Subcutaneous adipose tissue (tissue), 4 donors: ENCODE measurements around the gene NACC1. TPM values are rescaled to one million over a fixed set of nuclear protein-coding genes. Genes with fewer than 3 reads are reported as not detected.

Experiments used
- total RNA-seq, 4 donors: library from RNA; depleted of rRNA; stranded (reverse); fragments of >200 nt; gene quantifications; one replicate each; pipeline ENCODE4 v1.1.0, GENCODE V29; 2016
- TF ChIP-seq, protein P1 (sequence below): fragments of 450-650 bp; IDR thresholded peaks from one replicate; pipeline ENCODE4 v1.5.1; 2016; ENCODE audit warnings: low read depth, mild to moderate bottlenecking, control low read depth, antibody characterized with exemption, moderate library complexity

Gene NACC1
- total RNA-seq, 4 donors from 2014 or later, result 8.5 to 13.6 (median 9.7) TPM

DNA sequence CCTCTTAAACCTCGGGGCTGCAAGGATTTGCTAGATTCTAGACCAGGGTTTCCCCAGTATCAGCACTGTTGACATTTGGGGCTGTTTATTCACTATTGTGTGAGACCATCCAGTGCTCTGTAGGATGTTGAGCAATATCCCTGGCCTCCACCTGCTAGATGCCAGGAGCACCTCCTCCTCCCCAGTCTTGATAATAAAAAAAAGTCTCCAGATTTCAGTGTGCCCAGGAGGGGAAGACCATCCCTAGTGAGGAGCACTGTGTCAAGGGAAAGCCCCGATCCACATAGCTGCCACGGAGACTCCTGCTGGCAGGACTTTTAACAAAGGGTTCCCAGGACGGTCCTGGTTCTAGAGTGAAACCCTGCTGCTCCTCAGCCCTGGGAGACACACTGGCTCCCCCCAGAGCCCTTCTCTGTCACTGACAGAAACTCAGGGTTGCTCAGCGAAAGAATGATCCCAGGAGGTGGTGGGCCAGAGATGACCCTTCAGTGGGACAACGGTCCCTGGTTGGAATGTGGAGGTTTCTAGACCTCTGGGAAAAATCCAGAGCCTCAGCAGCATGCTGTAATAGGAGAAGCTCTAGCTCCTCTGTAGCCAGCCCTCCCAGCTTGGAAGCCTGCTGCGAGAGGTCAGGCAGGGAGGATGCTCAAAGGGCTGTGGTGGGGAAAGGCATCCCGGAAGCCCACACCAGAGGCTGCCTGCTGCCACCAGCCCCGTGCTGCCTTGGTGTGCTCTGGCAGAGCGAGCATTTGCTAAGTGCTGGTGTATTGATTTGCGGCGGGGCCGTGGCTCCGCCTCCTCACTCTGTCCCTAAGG lies 35.7 kb upstream of the NACC1 start:
- TF ChIP-seq, protein P1, sequence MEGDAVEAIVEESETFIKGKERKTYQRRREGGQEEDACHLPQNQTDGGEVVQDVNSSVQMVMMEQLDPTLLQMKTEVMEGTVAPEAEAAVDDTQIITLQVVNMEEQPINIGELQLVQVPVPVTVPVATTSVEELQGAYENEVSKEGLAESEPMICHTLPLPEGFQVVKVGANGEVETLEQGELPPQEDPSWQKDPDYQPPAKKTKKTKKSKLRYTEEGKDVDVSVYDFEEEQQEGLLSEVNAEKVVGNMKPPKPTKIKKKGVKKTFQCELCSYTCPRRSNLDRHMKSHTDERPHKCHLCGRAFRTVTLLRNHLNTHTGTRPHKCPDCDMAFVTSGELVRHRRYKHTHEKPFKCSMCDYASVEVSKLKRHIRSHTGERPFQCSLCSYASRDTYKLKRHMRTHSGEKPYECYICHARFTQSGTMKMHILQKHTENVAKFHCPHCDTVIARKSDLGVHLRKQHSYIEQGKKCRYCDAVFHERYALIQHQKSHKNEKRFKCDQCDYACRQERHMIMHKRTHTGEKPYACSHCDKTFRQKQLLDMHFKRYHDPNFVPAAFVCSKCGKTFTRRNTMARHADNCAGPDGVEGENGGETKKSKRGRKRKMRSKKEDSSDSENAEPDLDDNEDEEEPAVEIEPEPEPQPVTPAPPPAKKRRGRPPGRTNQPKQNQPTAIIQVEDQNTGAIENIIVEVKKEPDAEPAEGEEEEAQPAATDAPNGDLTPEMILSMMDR, result no peak

DNA sequence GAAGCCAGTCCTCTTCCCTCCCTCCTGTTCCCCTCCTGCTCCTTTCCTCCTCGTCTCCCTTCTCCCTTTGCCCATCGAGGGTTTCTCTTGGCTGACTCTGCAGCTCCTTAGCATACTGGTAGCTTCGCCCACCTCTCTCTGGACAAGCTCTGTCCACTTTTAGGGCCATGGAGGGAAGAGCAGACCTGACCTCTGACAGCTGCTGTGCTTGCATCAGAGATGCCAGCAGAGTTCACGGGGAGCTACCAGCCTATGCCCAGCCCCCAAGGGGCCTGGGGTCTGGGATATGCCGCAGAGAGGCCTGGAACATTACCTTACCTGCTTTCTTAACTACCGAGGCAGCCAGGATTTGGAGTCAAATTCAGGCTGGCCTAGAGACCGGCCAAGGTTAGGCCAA lies 35.1 kb upstream of the NACC1 start:
- TF ChIP-seq, protein P1, result no peak

DNA sequence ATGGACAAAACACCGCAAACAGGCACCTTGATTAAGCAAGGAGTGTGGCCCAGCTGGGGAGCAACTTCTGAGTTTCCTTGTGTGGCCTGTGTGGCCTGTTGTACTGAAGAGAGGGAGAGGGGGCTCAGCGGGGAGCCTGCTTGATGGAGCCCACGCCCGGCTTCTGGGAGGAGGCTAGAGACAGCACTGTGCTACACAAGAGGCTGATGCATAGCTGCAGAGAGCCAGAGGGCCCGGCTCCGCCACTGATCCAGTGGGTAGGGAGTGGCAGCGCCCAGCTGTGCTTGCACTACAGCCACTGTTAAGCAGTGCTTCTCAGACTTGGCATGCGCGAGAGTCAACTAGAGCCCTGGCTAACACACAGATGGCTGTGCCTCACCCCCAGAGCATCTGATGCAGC lies 34.4 kb upstream of the NACC1 start:
- TF ChIP-seq, protein P1, result no peak

DNA sequence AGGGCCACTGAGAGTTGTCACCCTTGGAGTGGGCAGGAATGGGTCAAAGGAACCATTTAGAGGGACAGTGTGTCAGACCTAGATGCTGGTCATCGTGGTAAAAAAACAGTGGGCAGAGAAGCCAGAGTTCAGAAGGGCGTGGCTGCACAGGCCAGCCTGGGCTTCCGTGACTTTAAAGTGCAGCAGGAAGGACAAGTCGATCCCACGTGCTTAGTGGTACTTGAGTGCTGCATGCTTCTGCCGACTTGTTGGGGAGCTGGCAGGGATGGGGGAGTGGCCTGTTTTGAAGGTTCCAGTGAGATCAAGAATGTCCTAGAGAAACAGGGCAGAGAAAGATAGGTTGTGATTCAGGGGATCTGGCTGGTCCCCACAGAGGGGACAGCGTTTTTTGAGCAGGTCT lies 32.4 kb upstream of the NACC1 start:
- TF ChIP-seq, protein P1, result no peak

DNA sequence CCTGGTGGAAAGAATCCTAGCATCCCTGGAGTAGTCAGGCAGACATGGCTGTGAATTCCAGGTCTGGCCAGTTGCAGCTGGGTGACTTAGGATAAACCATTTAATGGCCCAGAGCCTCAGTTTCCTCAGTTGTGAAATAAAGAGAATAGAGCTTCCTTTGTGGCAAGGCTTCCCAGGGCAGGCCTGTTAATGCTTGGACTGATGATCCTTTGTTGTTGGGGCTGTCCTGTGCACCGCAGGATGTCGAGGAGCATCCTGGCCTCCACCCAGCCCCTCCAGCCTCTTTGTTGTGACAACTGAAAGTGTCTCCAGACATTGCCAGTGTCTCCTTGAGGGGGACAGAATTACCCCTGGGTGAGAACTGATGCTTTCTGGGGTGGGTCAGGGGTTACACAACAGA lies 31.7 kb upstream of the NACC1 start:
- TF ChIP-seq, protein P1, result no peak

DNA sequence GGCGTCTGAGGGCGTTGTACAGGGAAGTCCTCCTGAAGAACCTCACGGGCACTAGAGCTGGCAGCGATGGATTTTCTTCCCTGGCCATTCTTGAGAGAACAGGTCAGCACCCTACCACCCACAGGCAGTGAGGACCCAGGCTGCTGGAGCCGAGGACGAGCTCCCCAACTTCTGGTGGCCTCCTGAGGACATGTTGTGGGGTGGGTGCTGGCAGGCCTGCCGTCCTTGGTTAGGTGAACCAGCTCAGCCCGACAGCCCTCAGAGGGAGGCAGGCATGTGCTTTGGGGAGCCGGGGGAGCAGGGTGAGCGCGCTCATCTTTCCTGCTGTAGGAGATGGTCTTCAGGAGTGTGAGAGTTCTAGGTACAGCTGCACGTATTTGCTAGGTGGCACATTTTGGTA lies 30.8 kb upstream of the NACC1 start:
- TF ChIP-seq, protein P1, result no peak

DNA sequence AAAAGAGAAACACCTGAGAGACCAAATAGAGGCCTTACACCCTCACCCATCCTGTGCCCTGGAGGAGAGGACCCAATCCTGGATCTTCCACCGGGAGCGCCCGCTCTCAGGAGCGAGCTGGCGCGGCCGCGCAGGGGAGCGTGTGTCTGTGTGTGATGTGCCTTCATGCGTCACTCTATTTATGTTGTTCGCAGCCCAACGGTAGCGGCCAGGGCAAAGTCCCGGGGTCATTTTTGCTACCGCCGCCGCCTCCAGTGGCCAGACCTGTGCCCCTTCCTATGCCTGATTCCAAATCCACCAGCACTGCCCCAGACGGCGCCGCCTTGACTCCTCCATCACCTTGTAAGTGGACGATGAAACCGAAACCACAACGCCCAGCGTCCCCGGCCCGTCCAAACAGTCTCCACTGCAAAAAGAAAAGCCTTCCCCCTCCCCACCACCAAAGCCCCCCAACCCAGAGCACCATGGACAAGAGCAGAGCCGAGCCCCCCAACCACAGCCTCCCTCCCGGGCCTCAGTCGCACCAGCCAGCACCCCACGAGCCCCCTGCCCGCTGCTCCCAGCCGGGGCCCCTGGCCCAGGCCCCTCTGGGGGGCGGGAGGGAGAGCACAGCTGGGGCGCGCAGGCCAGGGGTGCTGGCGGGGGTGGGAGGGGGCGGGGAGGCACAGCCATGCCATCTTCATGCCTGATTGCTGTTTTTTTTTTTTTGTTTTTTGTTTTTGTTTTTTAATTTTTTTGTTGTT lies 30.1 kb upstream of the NACC1 start:
- TF ChIP-seq, protein P1, result no peak
